Measurements from ENCODE around the gene AXIN1.

Gene AXIN1

DNA sequence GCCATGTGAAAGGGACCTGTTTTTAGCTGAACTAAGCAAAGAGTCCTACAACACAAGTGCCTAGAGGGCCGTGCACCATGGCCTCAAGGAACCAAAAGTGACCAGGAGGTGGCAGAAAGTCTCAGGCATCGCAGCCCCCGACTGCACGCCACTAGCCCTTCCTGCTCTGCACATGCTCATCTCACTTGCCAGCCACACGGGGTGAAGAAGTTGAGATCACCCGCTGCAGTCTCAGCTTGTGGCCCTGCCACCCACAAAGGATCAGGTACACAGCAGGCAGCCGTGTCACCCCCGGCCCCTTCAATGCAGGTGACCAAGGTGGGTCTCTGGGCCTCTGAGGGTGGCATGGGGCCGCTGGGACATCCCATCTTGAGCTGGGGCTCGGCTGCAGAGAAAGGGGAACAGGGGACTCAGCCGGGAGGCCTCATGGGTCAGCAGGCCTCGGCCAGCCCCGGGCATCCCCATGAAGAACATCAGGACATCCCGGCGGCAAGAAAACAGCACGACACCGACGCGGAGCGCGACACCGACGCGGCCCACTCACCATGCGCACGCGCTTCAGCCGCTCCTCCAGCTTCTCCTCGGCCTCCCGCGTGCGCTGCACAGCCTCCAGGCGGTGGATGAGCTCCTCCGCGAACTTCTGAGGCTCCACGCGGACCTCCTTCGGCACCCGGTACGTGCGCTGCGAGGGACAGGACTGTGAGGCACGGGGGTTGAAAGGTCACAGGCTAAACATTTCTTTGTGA is 48.6 kb downstream of the AXIN1 start:
- TF ChIP-seq, protein P1, sequence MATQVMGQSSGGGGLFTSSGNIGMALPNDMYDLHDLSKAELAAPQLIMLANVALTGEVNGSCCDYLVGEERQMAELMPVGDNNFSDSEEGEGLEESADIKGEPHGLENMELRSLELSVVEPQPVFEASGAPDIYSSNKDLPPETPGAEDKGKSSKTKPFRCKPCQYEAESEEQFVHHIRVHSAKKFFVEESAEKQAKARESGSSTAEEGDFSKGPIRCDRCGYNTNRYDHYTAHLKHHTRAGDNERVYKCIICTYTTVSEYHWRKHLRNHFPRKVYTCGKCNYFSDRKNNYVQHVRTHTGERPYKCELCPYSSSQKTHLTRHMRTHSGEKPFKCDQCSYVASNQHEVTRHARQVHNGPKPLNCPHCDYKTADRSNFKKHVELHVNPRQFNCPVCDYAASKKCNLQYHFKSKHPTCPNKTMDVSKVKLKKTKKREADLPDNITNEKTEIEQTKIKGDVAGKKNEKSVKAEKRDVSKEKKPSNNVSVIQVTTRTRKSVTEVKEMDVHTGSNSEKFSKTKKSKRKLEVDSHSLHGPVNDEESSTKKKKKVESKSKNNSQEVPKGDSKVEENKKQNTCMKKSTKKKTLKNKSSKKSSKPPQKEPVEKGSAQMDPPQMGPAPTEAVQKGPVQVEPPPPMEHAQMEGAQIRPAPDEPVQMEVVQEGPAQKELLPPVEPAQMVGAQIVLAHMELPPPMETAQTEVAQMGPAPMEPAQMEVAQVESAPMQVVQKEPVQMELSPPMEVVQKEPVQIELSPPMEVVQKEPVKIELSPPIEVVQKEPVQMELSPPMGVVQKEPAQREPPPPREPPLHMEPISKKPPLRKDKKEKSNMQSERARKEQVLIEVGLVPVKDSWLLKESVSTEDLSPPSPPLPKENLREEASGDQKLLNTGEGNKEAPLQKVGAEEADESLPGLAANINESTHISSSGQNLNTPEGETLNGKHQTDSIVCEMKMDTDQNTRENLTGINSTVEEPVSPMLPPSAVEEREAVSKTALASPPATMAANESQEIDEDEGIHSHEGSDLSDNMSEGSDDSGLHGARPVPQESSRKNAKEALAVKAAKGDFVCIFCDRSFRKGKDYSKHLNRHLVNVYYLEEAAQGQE (IDR thresholded peaks at IDR 0.05; ENCODE audit: insufficient read depth in 1 of 2, low read depth in 2 of 2, low read length in 2 of 2): no peak
- TF ChIP-seq SIN3A (IDR thresholded peaks at IDR 0.05; ENCODE audit: borderline replicate concordance, insufficient read depth, low read length): no peak
- no peak for TF ChIP-seq FOXP2 (optimal IDR thresholded peaks at IDR 0.05; ENCODE audit: borderline replicate concordance, extremely low read depth, extremely low read length, insufficient read depth)
- no peak for TF ChIP-seq POLR2AphosphoS5 (IDR thresholded peaks at IDR 0.05; ENCODE audit: low read depth, low read length)
- TF ChIP-seq TAF1 (IDR thresholded peaks at IDR 0.05; ENCODE audit: borderline replicate concordance, insufficient read depth, low read length): no peak

DNA sequence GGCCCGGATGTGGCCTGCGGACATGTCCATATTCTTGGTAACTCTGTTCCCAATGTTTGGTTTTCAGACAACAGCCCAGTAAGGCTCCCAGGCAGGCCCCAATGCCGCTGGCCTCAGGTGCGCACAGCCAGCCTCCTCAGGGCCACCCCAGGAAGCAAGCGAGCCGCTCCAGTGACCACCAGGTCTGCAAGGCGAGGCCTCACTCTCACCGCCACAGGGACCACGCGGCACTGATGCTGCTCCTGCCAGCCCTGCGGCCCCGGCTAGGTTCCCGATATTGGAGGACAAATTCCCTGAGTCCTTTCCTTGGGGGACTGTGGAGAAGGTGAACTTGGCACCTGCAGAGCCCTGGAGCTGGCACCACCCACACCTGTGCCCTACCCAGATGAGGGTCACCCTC is 50.6 kb downstream of the AXIN1 start:
- TF ChIP-seq, protein P1 (IDR thresholded peaks at IDR 0.05; ENCODE audit: insufficient read depth in 1 of 2, low read depth in 2 of 2, low read length in 2 of 2): no peak
- TF ChIP-seq SIN3A (IDR thresholded peaks at IDR 0.05; ENCODE audit: borderline replicate concordance, insufficient read depth, low read length) (no peak), POLR2AphosphoS5 (IDR thresholded peaks at IDR 0.05; ENCODE audit: low read depth, low read length) (no peak), TAF1 (IDR thresholded peaks at IDR 0.05; ENCODE audit: borderline replicate concordance, insufficient read depth, low read length) (no peak), FOXP2 (optimal IDR thresholded peaks at IDR 0.05; ENCODE audit: borderline replicate concordance, extremely low read depth, extremely low read length, insufficient read depth) (no peak)

DNA sequence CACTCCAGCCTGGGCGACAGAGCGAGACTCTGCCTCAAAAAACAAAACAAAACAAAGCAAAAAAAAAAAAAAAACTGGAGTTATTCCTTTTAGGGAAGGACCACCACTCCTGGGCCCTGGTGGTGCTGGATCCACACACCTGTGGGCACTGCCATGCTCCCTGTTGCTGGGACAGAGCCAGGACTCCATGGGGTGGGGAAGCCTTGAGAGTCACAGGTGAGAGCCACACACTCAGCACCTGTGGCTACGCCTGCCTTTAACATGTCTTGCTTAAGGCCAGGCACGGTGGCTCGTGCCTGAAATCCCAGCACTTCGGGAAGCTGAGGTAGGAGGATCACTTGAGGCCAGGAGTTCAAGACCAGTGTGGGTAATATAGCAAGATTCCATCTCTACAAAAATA is 51.3 kb downstream of the AXIN1 start:
- TF ChIP-seq FOXP2 (optimal IDR thresholded peaks at IDR 0.05; ENCODE audit: borderline replicate concordance, extremely low read depth, extremely low read length, insufficient read depth): no peak
- TF ChIP-seq POLR2AphosphoS5 (IDR thresholded peaks at IDR 0.05; ENCODE audit: low read depth, low read length): no peak
- TF ChIP-seq SIN3A (IDR thresholded peaks at IDR 0.05; ENCODE audit: borderline replicate concordance, insufficient read depth, low read length): no peak
- TF ChIP-seq, protein P1 (IDR thresholded peaks at IDR 0.05; ENCODE audit: insufficient read depth in 1 of 2, low read depth in 2 of 2, low read length in 2 of 2): no peak
- TF ChIP-seq TAF1 (IDR thresholded peaks at IDR 0.05; ENCODE audit: borderline replicate concordance, insufficient read depth, low read length): no peak

DNA sequence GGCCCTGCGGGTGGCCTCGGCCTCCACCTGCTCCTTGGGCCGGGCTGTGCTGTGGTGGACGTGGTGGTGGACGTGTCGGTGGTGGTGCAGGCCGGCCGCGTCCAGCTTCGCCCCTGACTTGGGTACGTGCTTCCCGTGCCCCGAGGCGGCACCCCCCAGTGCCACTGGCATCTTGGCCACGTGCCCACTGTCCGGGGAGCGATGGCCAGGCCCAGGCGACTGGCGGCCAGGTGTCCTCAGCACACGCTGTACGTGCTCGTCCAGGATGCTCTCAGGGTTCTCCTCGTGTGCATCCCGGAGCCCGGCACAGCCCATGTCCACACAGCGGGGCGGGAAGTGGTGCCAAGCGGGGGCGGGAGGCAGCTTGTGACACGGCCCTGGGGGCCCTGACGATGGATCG is 54.7 kb downstream of the AXIN1 start:
- TF ChIP-seq, protein P1 (IDR thresholded peaks at IDR 0.05; ENCODE audit: insufficient read depth in 1 of 2, low read depth in 2 of 2, low read length in 2 of 2): no peak
- TF ChIP-seq POLR2AphosphoS5 (IDR thresholded peaks at IDR 0.05; ENCODE audit: low read depth, low read length): no peak
- no peak for TF ChIP-seq SIN3A (IDR thresholded peaks at IDR 0.05; ENCODE audit: borderline replicate concordance, insufficient read depth, low read length)
- TF ChIP-seq TAF1 (IDR thresholded peaks at IDR 0.05; ENCODE audit: borderline replicate concordance, insufficient read depth, low read length): no peak

All from PFSK-1 (cell line).